HEK293 (cell line): ENCODE results near the gene DDX42.
"Not testable (repeated sequence)": the region's sequence is repeated elsewhere in the genome, so short reads cannot be mapped to it uniquely, and the experiment has no call there.

Source experiments
- CTCF ChIA-PET: fragments of 350-600 bp; formaldehyde crosslinking; extraction: SDS; loops from one replicate; lab custom pipeline; 2021; ENCODE audit warnings: antibody characterized with exemption; lab: Yijun Ruan, JAX
- POLR2A ChIA-PET: fragments of 300-600 bp; formaldehyde crosslinking; extraction: SDS; loops from one replicate; lab custom pipeline; 2020; ENCODE audit warnings: antibody characterized with exemption, inconsistent platforms; lab: Yijun Ruan, JAX
- H3K27ac ChIP-seq: fragments of 200-500 bp; sonication (Bioruptor generic); 2 replicates; pipeline ENCODE4 v1.5.1; 2014; ENCODE audit warnings: low read depth, low read length, control low read depth, inconsistent platforms; ENCODE audit errors: extremely low read depth
- H3K36me3 ChIP-seq, 2 experiments: fragments of 200-500 bp in 1 of 2; sonication (Bioruptor generic) in 1 of 2; 1 replicate in 1 of 2; 2 replicates in 1 of 2; pipeline ENCODE4 v1.5.1; 2014 to 2017; ENCODE audit warnings: inconsistent platforms in 2 of 2, low read length in 2 of 2; ENCODE audit not compliant: control insufficient read depth in 2 of 2, insufficient read depth in 1 of 2
- H3K4me1 ChIP-seq: fragments of 200-500 bp; sonication (Bioruptor generic); 2 replicates; pipeline ENCODE4 v1.5.1; 2014; ENCODE audit warnings: mild to moderate bottlenecking, low read length, inconsistent platforms; ENCODE audit not compliant: control insufficient read depth, insufficient read depth
- H3K4me3 ChIP-seq: 2 replicates; pipeline ENCODE4 v1.5.1; 2011; ENCODE audit warnings: low read depth, mild to moderate bottlenecking, control low read depth, low read length, moderate library complexity
- H3K9me3 ChIP-seq: fragments of 200-500 bp; sonication (Bioruptor generic); 2 replicates; pipeline ENCODE4 v1.5.1; 2014; ENCODE audit warnings: low read depth, low read length, inconsistent platforms; ENCODE audit not compliant: control insufficient read depth, insufficient read depth
- GLIS1 ChIP-seq: fragments of 450-650 bp; formaldehyde crosslinking; IDR thresholded peaks from 2 replicates; pipeline ENCODE4 v1.5.1; 2016; ENCODE audit warnings: missing biosample characterization, missing genetic modification characterization
- IKZF3 ChIP-seq: fragments of 450-650 bp; IDR thresholded peaks from 2 replicates; pipeline ENCODE4 v1.5.0; 2018; ENCODE audit warnings: missing biosample characterization, mild to moderate bottlenecking, missing genetic modification characterization, moderate library complexity
- MZF1 ChIP-seq: fragments of 450-650 bp; formaldehyde crosslinking; IDR thresholded peaks from 2 replicates; pipeline ENCODE4 v1.5.1; 2017; ENCODE audit warnings: missing biosample characterization, missing genetic modification characterization, borderline replicate concordance
- TSHZ1 ChIP-seq: fragments of 450-650 bp; formaldehyde crosslinking; IDR thresholded peaks from 2 replicates; pipeline ENCODE4 v1.5.1; 2016; ENCODE audit warnings: missing biosample characterization, missing genetic modification characterization, borderline replicate concordance
- ZBTB21 ChIP-seq: fragments of 450-650 bp; formaldehyde crosslinking; IDR thresholded peaks from 2 replicates; pipeline ENCODE4 v1.5.1; 2017; ENCODE audit warnings: missing biosample characterization, missing genetic modification characterization
- ZFP69B ChIP-seq: fragments of 450-650 bp; formaldehyde crosslinking; IDR thresholded peaks from 2 replicates; pipeline ENCODE4 v1.5.1; 2016; ENCODE audit warnings: missing biosample characterization, missing genetic modification characterization
- ZNF394 ChIP-seq: fragments of 450-650 bp; formaldehyde crosslinking; IDR thresholded peaks from 2 replicates; pipeline ENCODE4 v1.5.1; 2016; ENCODE audit warnings: missing biosample characterization, missing genetic modification characterization, mild to moderate bottlenecking, moderate library complexity, borderline replicate concordance
- ZNF449 ChIP-seq: fragments of 450-650 bp; formaldehyde crosslinking; IDR thresholded peaks from 2 replicates; pipeline ENCODE4 v1.5.1; 2017; ENCODE audit warnings: missing biosample characterization, mild to moderate bottlenecking, missing genetic modification characterization, moderate library complexity
- ZNF596 ChIP-seq: fragments of 450-650 bp; IDR thresholded peaks from 2 replicates; pipeline ENCODE4 v1.5.0; 2018; ENCODE audit warnings: missing biosample characterization, mild to moderate bottlenecking, missing genetic modification characterization, moderate library complexity
- ZNF704 ChIP-seq: fragments of 450-650 bp; formaldehyde crosslinking; IDR thresholded peaks from 2 replicates; pipeline ENCODE4 v1.5.1; 2016; ENCODE audit warnings: missing biosample characterization, missing genetic modification characterization
- TF ChIP-seq, protein P1 (sequence below): fragments of 450-650 bp; formaldehyde crosslinking; IDR thresholded peaks from 2 replicates; pipeline ENCODE4 v1.5.1; 2016; ENCODE audit warnings: missing biosample characterization, missing genetic modification characterization

The DDX42 gene

DNA sequence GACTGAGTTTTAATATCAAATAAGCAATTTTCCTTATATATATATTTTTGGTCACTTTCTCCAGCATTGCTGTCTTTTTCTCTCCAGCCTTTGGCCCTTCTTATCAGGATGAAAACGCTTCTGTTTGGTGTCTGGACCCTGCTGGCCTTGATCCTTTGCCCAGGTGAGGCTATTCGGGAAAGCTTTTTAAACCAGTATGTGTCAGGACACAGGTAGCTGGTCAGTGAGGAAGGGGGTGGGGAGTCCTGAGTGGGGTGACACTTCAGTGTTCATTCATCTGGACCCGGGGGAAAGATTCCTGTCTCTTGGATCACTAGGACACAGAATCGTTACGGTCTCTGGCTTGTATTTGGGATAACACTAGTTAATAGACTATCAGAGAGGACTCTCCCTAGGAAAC lies 80.7 kb downstream of the DDX42 start (continued):
- TF ChIP-seq ZNF704 (tag by site-specific recombination) (no peak), ZNF449 (no peak), IKZF3 (tag by site-specific recombination) (no peak), TSHZ1 (tag by site-specific recombination) (no peak)
- TF ChIP-seq, protein P1, sequence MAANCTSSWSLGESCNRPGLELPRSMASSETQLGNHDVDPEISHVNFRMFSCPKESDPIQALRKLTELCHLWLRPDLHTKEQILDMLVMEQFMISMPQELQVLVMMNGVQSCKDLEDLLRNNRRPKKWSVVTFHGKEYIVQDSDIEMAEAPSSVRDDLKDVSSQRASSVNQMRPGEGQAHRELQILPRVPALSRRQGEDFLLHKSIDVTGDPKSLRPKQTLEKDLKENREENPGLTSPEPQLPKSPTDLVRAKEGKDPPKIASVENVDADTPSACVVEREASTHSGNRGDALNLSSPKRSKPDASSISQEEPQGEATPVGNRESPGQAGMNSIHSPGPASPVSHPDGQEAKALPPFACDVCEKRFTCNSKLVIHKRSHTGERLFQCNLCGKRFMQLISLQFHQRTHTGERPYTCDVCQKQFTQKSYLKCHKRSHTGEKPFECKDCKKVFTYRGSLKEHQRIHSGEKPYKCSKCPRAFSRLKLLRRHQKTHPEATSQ = no peak
- TF ChIP-seq, all 188 proteins: peak for 0

DNA sequence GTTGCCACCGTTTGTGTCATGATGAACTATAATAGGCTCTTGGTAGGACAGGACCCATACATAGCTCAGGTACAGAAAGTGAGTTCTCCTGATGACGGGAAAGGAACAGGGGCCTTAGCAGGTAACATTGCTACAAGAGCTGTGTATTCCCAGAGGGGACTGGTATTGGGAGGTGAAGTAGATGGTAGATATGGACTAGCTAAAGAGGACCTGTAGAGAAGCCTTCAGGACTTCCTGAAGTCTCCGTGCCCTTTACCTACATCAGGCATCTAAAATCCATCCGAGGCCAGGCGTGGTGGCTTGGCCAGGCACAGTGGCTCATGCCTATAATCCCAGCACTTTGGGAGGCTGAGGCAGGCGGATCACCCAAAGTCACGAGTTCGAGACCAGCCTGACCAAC lies 81.2 kb downstream of the DDX42 start:
- no peak overlapping the region for H3K4me3 ChIP-seq
- no peak overlapping the region for H3K27ac ChIP-seq
- POLR2A ChIA-PET = no interaction called here
- H3K9me3 ChIP-seq = no peaks in the 10 kb centered on the region
- CTCF ChIA-PET = interaction anchor here (0.6 to 3.2 kb wide), 6 partner anchors 9 to 167 kb away, joined by 3 to 25 read pairs (median 6); no protein-coding TSS in a partner anchor
- H3K36me3 ChIP-seq = no peaks in the 10 kb centered on the region
- no peak for TF ChIP-seq ZBTB21 (tag by site-specific recombination)
- TF ChIP-seq MZF1 (tag by site-specific recombination) = no peak
- no peak for TF ChIP-seq ZFP69B
- no peaks in the 10 kb centered on the region for H3K4me1 ChIP-seq

GRCh38 chr17:63856425-63856824 lies 82.5 kb downstream of the DDX42 start:
- H3K4me1 ChIP-seq, POLR2A ChIA-PET, H3K27ac ChIP-seq, H3K9me3 ChIP-seq, H3K4me3 ChIP-seq, H3K36me3 ChIP-seq: not testable (repeated sequence)
- CTCF ChIA-PET = interaction anchor here (0.6 to 3.2 kb wide), 10 partner anchors 9 to 636 kb away, joined by 3 to 25 read pairs (median 4); partner anchors contain the start of gene SMARCD2

DNA sequence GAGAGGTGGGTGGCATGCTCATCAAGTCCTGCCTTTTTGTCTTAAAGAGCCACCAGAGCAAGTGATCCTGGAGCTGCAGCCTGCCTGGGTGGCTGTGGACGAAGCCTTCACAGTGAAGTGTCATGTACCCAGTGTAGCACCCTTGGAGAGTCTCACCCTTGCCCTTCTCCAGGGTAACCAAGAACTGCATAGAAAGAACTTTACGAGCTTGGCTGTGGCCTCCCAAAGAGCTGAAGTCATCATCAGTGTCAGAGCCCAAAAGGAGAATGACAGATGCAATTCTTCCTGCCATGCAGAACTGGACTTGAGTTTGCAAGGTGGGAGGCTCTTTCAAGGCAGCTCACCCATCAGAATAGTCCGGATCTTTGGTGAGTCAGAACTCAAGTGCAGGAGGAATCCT lies 85.3 kb downstream of the DDX42 start:
- Histone ChIP-seq H3K9me3 (no peaks in the 10 kb centered on the region), H3K4me1 (no peaks in the 10 kb centered on the region), H3K4me3 (no peak overlapping the region), H3K36me3 (no peaks in the 10 kb centered on the region), H3K27ac (no peak overlapping the region)
- CTCF ChIA-PET = interaction anchor here (0.7 to 5.0 kb wide), 9 partner anchors 10 to 1241 kb away, joined by 3 to 29 read pairs (median 5); no protein-coding TSS in a partner anchor
- TF ChIP-seq GLIS1 (peak; percentile 93), ZNF596 (no peak), ZNF394 (tag by site-specific recombination) (no peak)
- POLR2A ChIA-PET = interaction anchor here (0.7 kb wide), 1 partner anchor 86 kb away, joined by 4 read pairs; the partner anchor contains the start of genes CCDC47 and DDX42

DNA sequence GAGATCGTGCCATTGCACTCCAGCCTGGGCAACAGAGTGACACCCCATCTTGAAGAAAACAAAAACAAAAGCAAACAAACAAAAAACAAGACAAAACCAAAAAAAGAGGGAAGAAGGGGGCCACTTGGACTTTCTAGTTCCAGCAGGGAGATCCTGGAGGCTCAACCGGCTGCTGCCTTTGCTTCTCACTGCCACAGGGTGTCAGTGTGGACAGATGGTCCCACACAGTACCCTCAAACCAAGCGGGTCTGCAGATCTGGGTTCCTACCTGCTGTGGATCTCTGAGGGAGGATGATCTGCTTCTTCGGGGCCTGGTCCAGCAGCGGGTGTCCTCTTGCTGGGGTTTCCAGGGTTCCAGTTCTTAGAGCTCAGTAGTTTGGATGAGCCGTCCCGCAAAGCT lies 92.7 kb downstream of the DDX42 start:
- CTCF ChIA-PET = interaction anchor here (0.6 to 5.1 kb wide), 20 partner anchors 8 to 1331 kb away, joined by 3 to 62 read pairs (median 5); partner anchors contain the start of gene GH2
- POLR2A ChIA-PET = not testable (repeated sequence)

More for the DNA sequence above, 92.7 kb downstream of the DDX42 start:
- H3K4me3 ChIP-seq, H3K36me3 ChIP-seq, H3K9me3 ChIP-seq, H3K4me1 ChIP-seq, H3K27ac ChIP-seq: not testable (repeated sequence)
